IMR-90 (cell line): Measurements from ENCODE around the gene CD300LG. TPM values are rescaled to one million over a fixed set of nuclear protein-coding genes. Genes with fewer than 3 reads are reported as not detected.

Source experiments
- ATAC-seq: fragments of 200-7000 bp; cut with Tn5 transposase; 2 replicates; pipeline ENCODE4 v1.9.1; 2020; ENCODE audit warnings: low read depth, mild to moderate bottlenecking, moderate library complexity
- BruUV-seq: library from RNA; stranded (reverse); fragments of 400-500 nt; replicated peaks from 2 replicates; lab custom pipeline; 2021; lab: Mats Ljungman, UMichigan
- CTCF ChIA-PET: fragments of 300-600 bp; formaldehyde crosslinking; extraction: SDS; loops from one replicate; lab custom pipeline; 2021; ENCODE audit warnings: antibody characterized with exemption; lab: Yijun Ruan, JAX
- POLR2A ChIA-PET: fragments of 300-600 bp; sonication (Branson Sonifier 250); formaldehyde crosslinking; loops from one replicate; lab custom pipeline; 2022; ENCODE audit warnings: antibody characterized with exemption; ENCODE audit not compliant: unreplicated experiment; lab: Charles Lee
- DNase-seq: peaks from one replicate; pipeline ENCODE4 v3.0.0; 2013
- H2AFZ ChIP-seq: replicated peaks from 2 replicates; pipeline ENCODE3; 2013; ENCODE audit warnings: low read length, mild to moderate bottlenecking; ENCODE audit not compliant: poor library complexity
- H2AK5ac ChIP-seq: 2 replicates; pipeline ENCODE4 v1.6.1; 2013; ENCODE audit warnings: low read depth, low read length, inconsistent platforms
- H2AK9ac ChIP-seq: replicated peaks from 2 replicates; pipeline ENCODE3; 2013; ENCODE audit warnings: mild to moderate bottlenecking, low read depth, low read length, moderate library complexity; ENCODE audit not compliant: poor library complexity
- H2BK120ac ChIP-seq: 2 replicates; pipeline ENCODE4 v1.6.1; 2013; ENCODE audit warnings: low read depth, low read length, inconsistent platforms
- H2BK15ac ChIP-seq: 3 replicates; pipeline ENCODE4 v1.6.1; 2013; ENCODE audit warnings: low read depth, low read length, inconsistent platforms
- H2BK20ac ChIP-seq: 2 replicates; pipeline ENCODE4 v1.6.1; 2013; ENCODE audit warnings: low read depth, mild to moderate bottlenecking, inconsistent platforms, low read length, moderate library complexity
- H2BK5ac ChIP-seq: 2 replicates; pipeline ENCODE4 v1.6.1; 2013; ENCODE audit warnings: mild to moderate bottlenecking, low read depth, low read length, inconsistent platforms; ENCODE audit not compliant: poor library complexity, severe bottlenecking
- H3K14ac ChIP-seq: replicated peaks from 2 replicates; pipeline ENCODE4 v1.6.1; 2013; ENCODE audit warnings: low read depth, low read length, inconsistent platforms
- H3K18ac ChIP-seq: 2 replicates; pipeline ENCODE4 v1.6.1; 2013; ENCODE audit warnings: low read depth, low read length, control low read depth
- H3K23ac ChIP-seq: 2 replicates; pipeline ENCODE4 v1.6.1; 2013; ENCODE audit warnings: low read depth, low read length, inconsistent platforms
- H3K27ac ChIP-seq: 2 replicates; pipeline ENCODE4 v1.5.1; 2013; ENCODE audit warnings: mild to moderate bottlenecking, control low read depth, low read length; ENCODE audit not compliant: insufficient read depth
- H3K27me3 ChIP-seq: 2 replicates; pipeline ENCODE4 v1.6.1; 2013; ENCODE audit warnings: low read length; ENCODE audit not compliant: control insufficient read depth, insufficient read depth
- H3K36me3 ChIP-seq: 2 replicates; pipeline ENCODE4 v1.6.1; 2013; ENCODE audit warnings: low read length, mixed read lengths; ENCODE audit not compliant: control insufficient read depth, insufficient read depth
- H3K4ac ChIP-seq: 2 replicates; pipeline ENCODE4 v1.6.1; 2013; ENCODE audit warnings: low read depth, low read length, inconsistent platforms
- H3K4me1 ChIP-seq: 2 replicates; pipeline ENCODE4 v1.6.1; 2013; ENCODE audit warnings: low read length, mixed read lengths; ENCODE audit not compliant: control insufficient read depth, insufficient read depth
- H3K4me2 ChIP-seq: 2 replicates; pipeline ENCODE4 v1.6.1; 2013; ENCODE audit warnings: low read depth, mild to moderate bottlenecking, control low read depth, low read length, moderate library complexity
- H3K4me3 ChIP-seq: 2 replicates; pipeline ENCODE4 v1.5.1; 2013; ENCODE audit warnings: low read depth, mild to moderate bottlenecking, control low read depth, low read length, moderate library complexity; ENCODE audit not compliant: insufficient read depth
- H3K56ac ChIP-seq: 2 replicates; pipeline ENCODE4 v1.6.1; 2013; ENCODE audit warnings: low read length, inconsistent platforms; ENCODE audit not compliant: insufficient read depth; ENCODE audit errors: extremely low read depth
- H3K79me1 ChIP-seq, 2 experiments: 2 replicates each; pipeline ENCODE4 v1.6.1; 2013; ENCODE audit warnings: low read length in 2 of 2, inconsistent platforms in 1 of 2, low read depth in 1 of 2
- H3K9ac ChIP-seq: 2 replicates; pipeline ENCODE4 v1.6.1; 2013; ENCODE audit warnings: low read depth, low read length, control low read depth
- H3K9me1 ChIP-seq: 2 replicates; pipeline ENCODE4 v1.6.1; 2013; ENCODE audit warnings: low read length, inconsistent platforms; ENCODE audit not compliant: insufficient read depth
- H3K9me3 ChIP-seq: 2 replicates; pipeline ENCODE4 v1.6.1; 2013; ENCODE audit warnings: low read length; ENCODE audit not compliant: control insufficient read depth, insufficient read depth
- H4K20me1 ChIP-seq: 2 replicates; pipeline ENCODE4 v1.6.1; 2013; ENCODE audit warnings: low read length, inconsistent platforms; ENCODE audit not compliant: insufficient read depth
- H4K5ac ChIP-seq: 2 replicates; pipeline ENCODE4 v1.6.1; 2013; ENCODE audit warnings: mild to moderate bottlenecking, low read depth, low read length, control low read depth
- H4K8ac ChIP-seq, 2 experiments: 2 replicates each; pipeline ENCODE4 v1.6.1; 2013; ENCODE audit warnings: low read depth in 2 of 2, low read length in 2 of 2, control low read depth in 1 of 2, inconsistent platforms in 1 of 2
- H4K91ac ChIP-seq: 2 replicates; pipeline ENCODE4 v1.6.1; 2013; ENCODE audit warnings: low read depth, low read length, inconsistent platforms; ENCODE audit not compliant: insufficient read depth
- CHD1 ChIP-seq: IDR thresholded peaks from 2 replicates; pipeline ENCODE4 v1.6.1; 2012; ENCODE audit warnings: low read depth, low read length, improper control_type of control experiment
- ELK1 ChIP-seq: fragments of 150-350 bp; IDR thresholded peaks from 2 replicates; pipeline ENCODE4 v1.6.1; 2016; ENCODE audit warnings: low read depth, mild to moderate bottlenecking, low read length, moderate library complexity, borderline replicate concordance
- MXI1 ChIP-seq: IDR thresholded peaks from 2 replicates; pipeline ENCODE4 v1.6.1; 2012; ENCODE audit warnings: low read depth, mild to moderate bottlenecking, low read length, moderate library complexity, borderline replicate concordance
- RCOR1 ChIP-seq: IDR thresholded peaks from 2 replicates; pipeline ENCODE4 v1.6.1; 2012; ENCODE audit warnings: mild to moderate bottlenecking, low read length, improper control_type of control experiment; ENCODE audit not compliant: insufficient replicate concordance
- WGBS, 2 experiments: methylation state at CpG; one replicate each; pipeline versions ENCODE4 v1.1.5 to v1.1.7; 2013; ENCODE audit warnings: missing lambda C conversion rate in 2 of 2; ENCODE audit not compliant: insufficient read length in 1 of 2; ENCODE audit errors: extremely low coverage in 2 of 2; 5-methylcytosine and 5-hydroxymethylcytosine counted together
- dilution Hi-C: fragments of 300-500 bp; cut with HindIII; formaldehyde crosslinking; loops from one replicate; pipeline ENCODE4 v1.14.3; 2018; ENCODE audit warnings: low sequenced_read_pairs; ENCODE audit not compliant: unreplicated experiment
- in situ Hi-C: fragments of 300-500 bp; cut with MboI; formaldehyde crosslinking; loops from 3 replicates; pipeline ENCODE4 v1.14.3; 2019; ENCODE audit warnings: low sequenced_read_pairs, inconsistent platforms, mixed read lengths
- intact Hi-C: fragments of 100-400 bp; cut with micrococcal nuclease; formaldehyde crosslinking; loops from 2 replicates; pipeline ENCODE4 v1.10.0; 2022
- polyA plus RNA-seq, 3 experiments: library from polyadenylated mRNA; depleted of rRNA; stranded (reverse); fragments of >200 nt; gene quantifications; 2 replicates each; pipeline ENCODE4 v1.2.3, GENCODE V29; 2012; ENCODE audit warnings: low replicate concordance in 1 of 3
- total RNA-seq: library from RNA; depleted of rRNA; stranded (reverse); fragments of >200 nt; gene quantifications from 2 replicates; pipeline ENCODE4 v1.2.3, GENCODE V29; 2012

The CD300LG gene
- total and polyA plus RNA-seq, 2 of the 4 experiments (the other 2 are of a cell fraction) = not detected

GRCh38 chr17:43801844-43802243 is 45.1 kb upstream of the CD300LG start:
- Histone ChIP-seq H3K36me3 (peaks cover 5% of the 10 kb centered on the region), H3K4ac (no peak overlapping the region), H4K5ac (no peak overlapping the region), H2AK9ac (no peak overlapping the region), H3K79me1 (no peaks in the 10 kb centered on the region), H2AK5ac (no peak overlapping the region), H3K9ac (no peak overlapping the region), H3K4me2 (no peak overlapping the region), H4K20me1 (peaks cover 5% of the 10 kb centered on the region; the same call in 1 of the 2 replicates), H3K56ac (no peak overlapping the region), H3K9me3 (no peaks in the 10 kb centered on the region; the same call in 1 of the 2 replicates), H4K91ac (no peak overlapping the region), H2BK120ac (no peak overlapping the region), H3K18ac (no peak overlapping the region), H2AFZ (no peak overlapping the region), H3K14ac (no peak overlapping the region), H2BK5ac (no peak overlapping the region), H4K8ac (no peak overlapping the region), H3K9me1 (0 out of 2 replicates have a peak, but pooled peaks cover 5% of the 10 kb centered on the region), H3K4me3 (no peak overlapping the region), H3K27me3 (no peaks in the 10 kb centered on the region), H3K27ac (no peak overlapping the region), H2BK15ac (no peak overlapping the region), H2BK20ac (no peak overlapping the region), H3K4me1 (peaks cover 2% of the 10 kb centered on the region; the same call in 1 of the 2 replicates), H3K23ac (no peak overlapping the region)
- no peak for ATAC-seq
- WGBS, 2 experiments = no CpG with 5 or more reads among the region's 3 CpGs
- in situ Hi-C loops (no loop called here), dilution Hi-C loops (no loop called here), intact Hi-C loops (no loop called here)
- ChIA-PET CTCF (no interaction called here), POLR2A (no interaction called here)
- no TSS peak for BruUV-seq
- TF ChIP-seq ELK1 (no peak), MXI1 (no peak), RCOR1 (no peak), CHD1 (no peak)
- DNase-seq = no peak
